Eye (tissue), 1 donor: ENCODE results near the gene YEATS2.
"Not testable (repeated sequence)": the region's sequence is repeated elsewhere in the genome, so short reads cannot be mapped to it uniquely, and the experiment has no call there.

Experiments used
- DNase-seq: peaks from one replicate; pipeline ENCODE4 v3.0.0-alpha.2; 2015

YEATS2 gene

DNA sequence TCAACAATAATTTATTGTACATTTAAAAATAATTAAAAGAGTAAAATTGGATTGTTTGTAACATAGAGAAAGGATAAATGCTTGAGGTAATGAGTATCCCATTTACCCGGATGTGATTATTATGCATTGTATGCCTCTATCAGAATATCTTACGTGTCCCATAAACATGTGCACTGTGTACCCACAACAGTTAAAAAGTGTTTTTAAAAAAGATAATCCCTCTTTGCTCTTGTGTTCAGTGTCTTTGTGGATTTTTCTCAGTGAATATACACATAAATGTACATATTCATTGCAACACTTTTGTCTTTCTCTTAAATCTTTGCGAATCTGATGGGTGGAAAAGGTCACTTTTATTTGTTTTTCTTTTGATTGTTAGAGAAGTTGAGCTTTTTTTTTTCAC is 20.4 kb downstream of the YEATS2 start:
- no peak for DNase-seq

DNA sequence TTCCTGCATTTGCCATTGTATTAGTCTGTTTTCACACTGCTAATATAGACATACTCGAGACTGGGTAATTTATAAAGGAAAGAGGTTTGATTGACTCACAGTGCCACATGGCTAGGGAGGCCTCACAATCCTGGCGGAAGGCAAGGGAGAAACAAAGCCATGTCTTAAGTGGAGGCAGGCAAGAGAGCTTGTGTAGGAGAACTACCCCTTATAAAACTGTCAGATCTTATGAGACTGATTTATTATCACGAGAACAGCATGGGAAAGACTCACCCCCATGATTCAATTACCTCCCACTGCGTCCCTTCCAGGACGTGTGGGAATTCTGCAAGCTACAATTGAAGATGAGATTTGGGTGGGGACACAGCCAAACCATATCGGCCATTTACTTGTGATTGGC is 27.8 kb downstream of the YEATS2 start:
- DNase-seq: no peak

DNA sequence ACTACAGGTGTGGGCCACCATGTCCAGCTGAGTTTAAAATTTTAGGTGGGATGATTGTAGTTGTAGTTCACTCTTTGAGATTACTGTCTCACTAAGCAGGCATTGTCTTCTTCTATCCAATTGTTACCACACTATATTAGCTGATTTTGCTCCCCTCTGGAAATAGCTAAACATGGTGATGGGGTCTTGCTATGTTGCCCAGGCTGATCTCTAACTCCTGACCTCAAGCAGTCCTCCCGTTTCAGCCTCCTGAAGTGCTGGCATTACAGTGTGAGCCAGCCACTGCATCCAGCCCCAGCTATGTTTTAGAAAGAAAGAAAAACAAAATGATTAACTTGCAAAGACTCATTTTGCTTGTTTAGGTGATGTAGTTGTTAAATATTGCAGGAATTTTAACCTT is 30.6 kb downstream of the YEATS2 start:
- DNase-seq: no peak

DNA sequence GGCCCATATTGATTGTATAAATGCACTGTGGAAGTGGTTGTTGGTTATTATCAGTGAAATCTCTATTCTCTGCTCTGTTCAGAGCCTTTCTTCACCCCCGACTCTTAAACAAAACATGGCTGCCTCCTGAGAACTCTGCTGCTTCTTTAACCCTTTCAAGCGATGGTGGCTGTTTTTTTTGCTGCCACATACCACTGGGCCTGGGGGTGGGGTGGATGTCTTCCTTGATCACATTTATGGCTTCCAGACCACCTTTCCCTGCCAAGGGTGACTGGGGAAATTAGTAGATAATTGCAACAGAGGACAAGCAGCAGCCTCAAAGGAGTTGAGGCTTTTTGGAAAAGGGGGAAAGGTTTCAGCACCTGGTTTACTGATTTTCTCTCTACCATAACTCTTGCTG is 32.8 kb downstream of the YEATS2 start:
- DNase-seq: no peak

- DNase-seq: no peak
Measured at GRCh38 chr3:183731611-183732010, 34.0 kb downstream of the YEATS2 start.

DNA sequence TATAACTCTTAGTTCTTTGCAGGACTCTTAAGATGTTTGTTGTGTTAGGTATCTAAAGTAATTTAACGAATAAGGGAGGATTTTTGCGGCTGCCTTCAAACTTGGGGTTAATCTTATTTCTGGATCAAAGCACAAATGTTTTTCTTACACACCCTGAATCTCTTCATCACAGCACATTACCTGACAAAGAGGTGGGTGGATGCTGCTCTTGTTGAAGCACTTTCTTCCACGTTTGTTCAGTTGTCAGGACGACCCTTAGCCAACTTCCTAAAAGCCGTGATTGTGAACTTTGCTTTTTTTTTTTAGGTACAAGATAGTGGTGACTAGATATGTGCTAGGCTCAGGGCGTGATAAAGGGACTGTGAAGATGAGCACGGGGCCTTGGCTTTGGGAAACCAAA is 36.0 kb downstream of the YEATS2 start:
- DNase-seq: no peak

DNA sequence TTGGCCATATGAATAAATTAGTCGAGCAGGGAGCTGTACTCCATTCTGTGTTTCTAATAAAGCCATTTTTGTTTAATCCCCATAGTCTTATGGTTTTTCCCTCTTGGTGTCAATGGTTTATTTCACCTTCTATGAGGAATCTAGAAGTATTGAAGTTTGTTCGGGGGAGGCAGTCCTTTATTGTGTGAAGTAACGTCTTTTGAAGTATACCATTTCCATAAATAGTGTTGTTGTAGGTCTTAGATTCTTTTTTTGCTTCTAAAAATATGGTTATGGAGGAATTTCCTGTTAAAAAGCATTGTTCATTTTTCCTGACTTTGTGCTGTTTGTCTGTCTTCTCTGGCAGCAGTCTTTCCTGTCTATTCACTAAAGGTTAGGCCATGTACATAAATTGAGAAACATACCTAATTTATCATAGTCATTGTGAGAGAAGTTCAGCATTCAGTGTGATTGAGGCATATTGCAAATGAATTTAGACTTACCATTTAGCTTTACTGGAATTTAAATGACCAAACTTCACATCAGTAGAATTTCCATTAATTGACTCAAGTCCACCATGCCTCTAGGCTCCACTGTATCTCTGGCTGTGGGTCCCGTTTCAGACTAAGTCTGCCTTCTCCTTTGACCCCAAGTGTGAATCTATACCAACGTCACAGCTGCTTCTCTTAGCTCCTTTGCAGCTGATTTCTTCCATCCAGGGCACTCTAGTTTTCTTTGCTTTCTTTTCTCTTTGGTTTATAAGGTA is 37.3 kb downstream of the YEATS2 start:
- no peak for DNase-seq

- DNase-seq: no peak
Measured at GRCh38 chr3:183737116-183737515, 39.5 kb downstream of the YEATS2 start.

- DNase-seq: not testable (repeated sequence)
Measured at GRCh38 chr3:183740154-183740553, 42.6 kb downstream of the YEATS2 start.

GRCh38 chr3:183743231-183743630 is 45.6 kb downstream of the YEATS2 start:
- no peak for DNase-seq

GRCh38 chr3:183745300-183746098 is 47.9 kb downstream of the YEATS2 start:
- peak; percentile 13 for DNase-seq

GRCh38 chr3:183754052-183754451 is 56.5 kb downstream of the YEATS2 start:
- no peak for DNase-seq

GRCh38 chr3:183762304-183762703 is 64.7 kb downstream of the YEATS2 start:
- DNase-seq: no peak

GRCh38 chr3:183764847-183765731 is 67.5 kb downstream of the YEATS2 start:
- DNase-seq: no peak

- DNase-seq: no peak
Measured at GRCh38 chr3:183766107-183766506, 68.5 kb downstream of the YEATS2 start.

GRCh38 chr3:183766745-183767606 is 69.4 kb downstream of the YEATS2 start:
- peak; percentile 90 for DNase-seq

GRCh38 chr3:183768114-183768513 is 70.5 kb downstream of the YEATS2 start:
- no peak for DNase-seq

- DNase-seq: no peak
Measured at GRCh38 chr3:183769453-183769852, 71.9 kb downstream of the YEATS2 start.

- no peak for DNase-seq
Measured at GRCh38 chr3:183774631-183775030, 77.0 kb downstream of the YEATS2 start.

DNA sequence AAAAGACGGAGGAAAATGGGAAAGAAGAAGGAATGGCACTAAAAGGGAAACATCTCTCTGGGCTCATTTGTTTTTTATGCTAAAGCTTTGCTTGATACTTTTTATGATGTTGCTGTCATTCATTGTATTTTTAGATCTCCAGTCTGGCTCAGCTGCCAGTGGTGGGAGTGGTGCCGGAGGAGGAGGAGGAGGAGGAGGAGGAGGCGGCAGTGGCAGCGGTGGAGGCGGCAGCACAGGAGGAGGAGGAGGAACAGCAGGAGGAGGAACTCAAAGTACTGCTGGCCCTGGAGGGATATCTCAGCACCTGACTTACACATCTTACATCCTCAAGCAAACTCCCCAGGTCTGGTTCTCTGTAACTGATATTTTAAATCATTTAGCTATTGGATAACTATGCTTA is 78.2 kb downstream of the YEATS2 start:
- DNase-seq: no peak

DNA sequence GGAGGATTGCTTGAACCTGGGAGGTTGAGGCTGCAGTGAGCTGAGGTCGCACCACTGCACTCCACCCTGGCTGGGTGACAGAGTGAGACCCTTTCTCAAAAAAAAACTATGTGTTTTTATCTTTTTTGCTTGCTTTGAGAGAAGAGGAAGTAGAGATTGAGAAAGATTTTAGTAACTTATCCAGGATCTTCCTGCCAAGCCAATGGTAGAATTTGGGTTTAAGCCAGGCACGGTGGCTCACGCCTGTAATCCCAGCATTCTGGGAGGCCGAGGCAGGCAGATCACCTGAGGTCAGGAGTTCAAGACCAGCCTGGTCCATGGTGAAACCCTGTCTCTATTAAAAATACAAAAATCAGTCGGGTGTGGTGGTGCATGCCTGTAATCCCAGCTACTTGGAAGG is 78.9 kb downstream of the YEATS2 start:
- not testable (repeated sequence) for DNase-seq

DNA sequence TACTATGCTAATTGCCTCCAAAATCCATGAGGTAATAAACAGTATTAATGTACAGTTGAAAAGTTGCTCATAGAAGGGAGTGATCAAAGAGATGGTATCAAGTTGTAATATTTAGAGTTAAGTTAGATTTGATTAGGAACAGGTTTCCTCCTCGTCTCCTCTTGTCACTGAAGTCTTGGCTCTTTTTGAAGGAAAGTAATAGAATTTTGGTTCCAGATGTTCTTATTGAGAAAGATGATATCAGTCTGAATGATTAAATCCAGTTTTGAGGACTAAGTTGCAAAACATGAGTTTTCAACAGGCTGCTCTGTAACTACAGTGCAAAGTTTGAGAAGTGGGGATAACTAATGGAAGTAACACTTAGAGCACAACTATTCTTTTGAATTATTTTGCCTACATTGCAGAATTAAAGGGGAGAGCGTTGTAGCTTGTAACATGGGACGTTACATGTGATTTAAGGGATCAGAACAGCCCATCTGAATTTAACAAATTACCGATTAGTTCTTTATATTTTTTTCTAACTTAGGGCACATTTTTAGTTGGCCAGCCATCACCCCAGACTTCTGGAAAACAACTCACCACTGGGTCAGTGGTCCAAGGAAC is 79.5 kb downstream of the YEATS2 start:
- peak; percentile 15 for DNase-seq
